AG08395 (cell line): ENCODE data around the gene MAMDC4.

Experiments used
- DNase-seq: peaks from one replicate; pipeline ENCODE4 v3.0.0; 2012; ENCODE audit warnings: mixed read lengths, low spot score

MAMDC4 gene

GRCh38 chr9:136890661-136891060 lies 38.5 kb downstream of the MAMDC4 start:
- DNase-seq = no peak

DNA sequence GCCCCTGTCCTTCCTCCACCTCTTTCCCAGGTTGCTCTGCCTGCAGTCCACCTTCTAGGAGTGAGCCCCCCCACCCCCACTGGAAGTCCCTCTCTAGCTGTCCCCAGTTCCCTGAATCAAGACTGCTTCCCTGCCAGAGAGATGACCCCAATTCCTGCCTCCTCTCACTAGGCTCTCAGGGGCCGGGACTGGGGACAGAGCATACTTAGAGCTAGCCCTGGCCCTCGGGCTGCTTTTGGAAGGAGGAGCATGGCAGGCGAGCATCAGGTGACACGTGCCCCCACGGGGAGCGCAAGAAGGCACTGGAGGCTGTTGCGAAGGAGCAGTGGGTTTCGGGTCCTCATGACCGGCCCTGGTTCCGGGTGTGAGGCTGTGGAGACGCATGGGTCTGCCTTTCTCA lies 43.9 kb downstream of the MAMDC4 start:
- no peak for DNase-seq

- DNase-seq = no peak
These were observed 46.4 kb downstream of the MAMDC4 start for GRCh38 chr9:136898483-136899100.

- no peak for DNase-seq
These were observed 47.0 kb downstream of the MAMDC4 start for GRCh38 chr9:136899196-136899595.

- DNase-seq = no peak
These were observed 48.4 kb downstream of the MAMDC4 start for GRCh38 chr9:136900556-136900955.

- DNase-seq = no peak
These were observed 48.9 kb downstream of the MAMDC4 start for GRCh38 chr9:136900988-136901515.

DNA sequence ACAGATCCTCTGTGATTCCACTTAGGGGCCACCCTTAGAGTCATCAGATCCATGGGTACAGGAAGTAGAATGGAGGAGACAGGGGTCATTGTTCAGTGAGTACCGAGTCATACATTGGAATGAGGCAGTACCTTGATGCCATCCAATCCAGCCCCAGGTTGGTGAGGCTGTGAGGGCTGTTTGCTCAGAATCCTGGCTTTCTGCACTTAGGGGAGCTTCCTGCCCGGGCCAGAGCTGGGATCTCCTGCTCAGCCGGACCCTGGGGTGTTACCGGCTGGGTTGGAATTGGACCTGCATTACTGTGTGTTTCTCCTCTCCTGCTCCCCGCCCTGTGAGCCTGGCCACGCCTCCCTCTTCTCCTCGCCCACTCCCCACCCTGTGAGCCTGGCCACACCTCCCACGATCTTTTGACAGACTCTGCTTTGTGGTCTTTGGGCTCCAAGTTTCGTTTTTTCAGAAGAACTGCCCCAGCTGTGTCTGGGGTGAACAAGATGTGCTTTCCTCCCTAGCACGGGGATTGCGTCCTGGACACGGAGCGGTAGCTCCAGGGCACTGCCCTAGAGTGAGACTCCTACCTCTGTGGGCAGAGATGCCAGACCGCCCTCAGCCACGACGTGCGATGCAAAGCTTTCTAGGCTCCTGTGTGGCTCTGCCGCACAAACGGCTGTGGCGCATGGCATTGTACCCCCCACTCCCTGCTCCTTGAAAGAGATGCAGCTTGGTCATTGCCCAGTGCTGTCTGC lies 49.5 kb downstream of the MAMDC4 start:
- peak; percentile 74 for DNase-seq

DNA sequence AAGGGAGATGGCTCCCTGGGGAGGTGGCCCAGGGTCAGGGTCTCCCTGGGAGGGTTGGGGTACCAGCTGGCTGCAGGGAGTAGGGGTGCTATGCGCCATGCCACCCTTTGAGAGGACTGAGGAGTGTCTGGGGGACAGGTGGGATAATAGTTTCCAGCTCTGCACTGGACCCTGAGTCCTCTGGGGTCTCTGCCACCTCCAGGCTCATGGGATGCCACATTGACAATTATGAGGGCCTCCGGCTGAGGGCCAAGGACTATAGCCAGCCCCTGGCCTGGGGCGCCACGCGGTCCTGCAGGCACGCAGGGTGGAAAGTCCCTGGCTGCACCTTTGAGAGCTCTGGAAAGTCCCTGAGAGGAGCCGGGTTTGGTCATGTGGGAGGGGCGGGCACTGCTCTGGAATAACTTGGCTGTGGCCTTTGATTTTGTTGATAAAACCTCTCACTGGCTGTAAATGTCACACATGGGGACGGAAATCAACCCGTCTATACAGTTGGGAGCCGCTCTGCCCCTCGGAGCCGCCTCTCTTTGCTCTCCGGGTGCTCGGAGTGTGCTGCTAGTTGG lies 50.2 kb downstream of the MAMDC4 start:
- peak; percentile 71 for DNase-seq

GRCh38 chr9:136903041-136903554 lies 51.0 kb downstream of the MAMDC4 start:
- DNase-seq = no peak

DNA sequence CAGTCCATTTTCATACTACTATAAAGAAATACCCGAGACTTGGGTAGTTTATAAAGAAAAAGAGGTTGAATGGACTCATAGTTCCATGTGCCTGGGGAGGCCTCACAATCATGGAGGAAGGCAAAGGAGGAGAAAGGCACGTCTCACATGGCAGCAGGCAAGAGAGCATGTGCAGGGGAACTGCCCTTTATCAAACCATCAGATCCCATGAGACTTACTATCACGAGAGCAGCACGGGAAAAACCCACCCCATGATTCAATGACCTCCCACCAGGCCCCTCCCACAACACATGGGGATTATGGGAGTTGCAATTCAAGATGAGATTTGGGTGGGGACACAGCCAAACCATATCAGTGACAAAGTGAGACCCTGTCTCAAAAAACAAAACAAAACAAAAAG lies 54.1 kb downstream of the MAMDC4 start:
- DNase-seq = no peak

- no peak for DNase-seq
These were observed 55.1 kb downstream of the MAMDC4 start for GRCh38 chr9:136907011-136907914.
